Measurements from ENCODE around the gene TACC2.

Gene TACC2

DNA sequence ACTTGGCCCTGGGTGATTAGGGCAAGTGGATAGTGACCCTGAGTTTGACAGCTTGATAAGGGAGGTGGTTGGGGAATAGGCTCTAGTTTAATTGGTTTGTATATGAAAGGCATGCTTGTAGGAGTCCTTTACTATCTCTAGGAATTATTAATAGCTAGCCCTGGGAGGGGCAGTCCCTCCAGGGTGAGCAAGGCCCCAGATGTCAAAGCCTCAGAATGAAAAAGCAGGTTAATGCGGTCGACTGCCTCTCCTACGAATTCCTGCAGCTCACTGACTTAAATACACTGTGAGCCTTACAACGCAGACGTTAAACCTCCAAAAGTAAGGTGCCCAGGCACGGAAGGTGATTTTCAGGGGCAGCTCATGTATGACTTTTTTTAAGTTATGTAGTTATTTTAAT, 276.9 kb downstream of the TACC2 start:
- TF ChIP-seq, protein P1, sequence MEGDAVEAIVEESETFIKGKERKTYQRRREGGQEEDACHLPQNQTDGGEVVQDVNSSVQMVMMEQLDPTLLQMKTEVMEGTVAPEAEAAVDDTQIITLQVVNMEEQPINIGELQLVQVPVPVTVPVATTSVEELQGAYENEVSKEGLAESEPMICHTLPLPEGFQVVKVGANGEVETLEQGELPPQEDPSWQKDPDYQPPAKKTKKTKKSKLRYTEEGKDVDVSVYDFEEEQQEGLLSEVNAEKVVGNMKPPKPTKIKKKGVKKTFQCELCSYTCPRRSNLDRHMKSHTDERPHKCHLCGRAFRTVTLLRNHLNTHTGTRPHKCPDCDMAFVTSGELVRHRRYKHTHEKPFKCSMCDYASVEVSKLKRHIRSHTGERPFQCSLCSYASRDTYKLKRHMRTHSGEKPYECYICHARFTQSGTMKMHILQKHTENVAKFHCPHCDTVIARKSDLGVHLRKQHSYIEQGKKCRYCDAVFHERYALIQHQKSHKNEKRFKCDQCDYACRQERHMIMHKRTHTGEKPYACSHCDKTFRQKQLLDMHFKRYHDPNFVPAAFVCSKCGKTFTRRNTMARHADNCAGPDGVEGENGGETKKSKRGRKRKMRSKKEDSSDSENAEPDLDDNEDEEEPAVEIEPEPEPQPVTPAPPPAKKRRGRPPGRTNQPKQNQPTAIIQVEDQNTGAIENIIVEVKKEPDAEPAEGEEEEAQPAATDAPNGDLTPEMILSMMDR (conservative IDR thresholded peaks at IDR 0.05), result no peak
- TF ChIP-seq ZFX (IDR thresholded peaks at IDR 0.05), result no peak

DNA sequence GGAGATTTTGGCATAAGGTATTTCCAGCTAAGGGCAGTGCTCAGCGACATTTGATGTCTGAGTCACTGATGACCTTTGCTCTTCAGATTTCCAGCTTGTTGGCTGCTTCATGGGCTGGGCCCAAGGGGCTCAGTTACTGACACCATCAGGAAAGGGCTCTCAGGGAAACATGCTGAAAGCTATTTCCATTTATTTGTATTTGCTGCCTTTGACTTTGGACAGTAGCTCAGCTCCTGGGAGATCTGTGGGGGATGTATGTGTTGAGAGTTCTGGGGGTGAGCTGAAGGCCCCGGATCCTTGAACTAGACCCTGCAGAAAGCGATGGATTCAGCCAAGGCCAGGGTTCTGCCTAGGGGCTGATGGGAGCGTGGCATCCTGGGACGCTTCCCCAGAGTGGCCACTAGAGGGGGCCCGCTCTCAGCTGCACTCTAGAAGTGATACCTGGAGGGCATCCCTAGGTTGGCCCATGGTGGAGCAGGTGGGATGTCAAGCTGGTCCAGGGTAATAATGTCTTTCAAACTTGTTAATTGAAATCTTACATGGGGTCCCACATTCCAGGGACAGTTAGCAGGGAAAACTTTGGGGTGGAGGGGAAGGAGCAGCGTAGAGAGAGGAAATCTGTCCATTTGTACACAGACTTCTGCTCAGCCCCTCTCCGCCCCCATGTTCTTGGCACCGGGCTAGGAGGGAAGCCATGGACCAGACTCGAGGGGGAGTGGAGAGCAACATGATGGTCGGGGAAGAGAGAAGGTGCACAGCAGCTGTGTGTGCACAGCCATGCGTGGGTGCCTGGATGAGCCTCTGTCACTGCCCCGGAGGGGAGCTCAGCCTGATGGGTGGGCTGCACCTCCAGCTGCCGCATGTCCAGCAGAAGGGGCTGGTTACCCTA, 279.1 kb downstream of the TACC2 start:
- no peak for TF ChIP-seq ZFX (IDR thresholded peaks at IDR 0.05)
- TF ChIP-seq, protein P1 (conservative IDR thresholded peaks at IDR 0.05), result peak; percentile 99
- H3K27ac ChIP-seq, result no peak overlapping the region

More for the DNA sequence above, 276.9 kb downstream of the TACC2 start:
- no peak overlapping the region for H3K27ac ChIP-seq

DNA sequence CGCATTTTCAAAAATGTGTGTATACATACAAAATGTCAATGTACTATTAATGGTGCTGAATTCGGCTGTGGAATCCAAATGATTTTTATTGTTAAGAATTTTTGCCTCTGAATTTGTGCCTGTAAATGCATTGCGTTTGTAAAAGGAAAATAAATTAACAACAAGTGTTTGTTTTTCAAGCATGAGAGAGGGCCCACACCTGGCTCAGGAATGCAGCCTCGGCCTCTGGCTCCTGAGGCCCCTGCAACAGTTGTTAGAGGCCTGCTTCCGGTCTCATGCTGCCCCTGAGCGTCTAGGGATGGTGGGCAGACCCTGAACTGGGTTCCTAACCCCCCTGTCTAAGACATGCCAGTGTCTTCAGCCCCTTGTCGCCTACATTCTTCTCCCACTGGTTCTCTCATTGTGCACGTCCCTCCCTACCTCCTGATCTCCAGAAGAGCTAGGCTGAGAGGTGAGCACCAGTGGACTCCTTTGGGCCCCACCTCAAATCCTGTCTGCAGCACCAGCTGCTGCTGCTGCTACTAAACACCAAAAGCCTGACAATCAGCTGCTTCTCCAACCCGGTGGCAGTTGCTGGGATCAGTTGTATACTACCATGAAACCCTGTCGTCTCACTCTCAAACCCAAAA, 280.2 kb downstream of the TACC2 start:
- TF ChIP-seq, protein P1 (conservative IDR thresholded peaks at IDR 0.05), result no peak
- no peak for TF ChIP-seq ZFX (IDR thresholded peaks at IDR 0.05)

DNA sequence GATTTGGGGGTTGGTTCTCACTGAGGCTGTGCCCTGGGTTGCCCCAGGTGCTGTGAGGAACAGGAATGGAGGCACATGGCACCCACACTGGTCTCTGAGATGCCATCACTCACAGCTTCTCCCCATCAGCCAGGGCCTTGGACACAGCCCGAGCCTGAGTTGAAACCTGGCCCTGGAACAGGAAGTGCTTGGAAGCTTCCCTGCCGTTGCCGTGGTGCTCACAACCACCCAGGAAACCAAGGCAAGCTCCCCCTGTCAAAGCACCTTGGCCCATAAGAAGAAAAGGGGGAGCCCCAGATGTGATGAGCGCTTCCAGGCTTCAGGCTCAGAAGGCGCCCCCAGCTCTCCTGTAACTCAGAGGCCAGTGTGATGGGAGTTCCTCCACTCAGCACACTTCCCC, 282.1 kb downstream of the TACC2 start, which contains the start of gene BTBD16:
TSS of gene BTBD16 (plus strand) at position 221 of the 400 bp plus-strand sequence. CDS start 3,786 bp downstream, outside the sequence.
- no peak within 1 kb of the TSS for H3K27ac ChIP-seq
- TF ChIP-seq, protein P1 (conservative IDR thresholded peaks at IDR 0.05), result no peak
- no peak for TF ChIP-seq ZFX (IDR thresholded peaks at IDR 0.05)

More for the DNA sequence above, 280.2 kb downstream of the TACC2 start:
- no peak overlapping the region for H3K27ac ChIP-seq

DNA sequence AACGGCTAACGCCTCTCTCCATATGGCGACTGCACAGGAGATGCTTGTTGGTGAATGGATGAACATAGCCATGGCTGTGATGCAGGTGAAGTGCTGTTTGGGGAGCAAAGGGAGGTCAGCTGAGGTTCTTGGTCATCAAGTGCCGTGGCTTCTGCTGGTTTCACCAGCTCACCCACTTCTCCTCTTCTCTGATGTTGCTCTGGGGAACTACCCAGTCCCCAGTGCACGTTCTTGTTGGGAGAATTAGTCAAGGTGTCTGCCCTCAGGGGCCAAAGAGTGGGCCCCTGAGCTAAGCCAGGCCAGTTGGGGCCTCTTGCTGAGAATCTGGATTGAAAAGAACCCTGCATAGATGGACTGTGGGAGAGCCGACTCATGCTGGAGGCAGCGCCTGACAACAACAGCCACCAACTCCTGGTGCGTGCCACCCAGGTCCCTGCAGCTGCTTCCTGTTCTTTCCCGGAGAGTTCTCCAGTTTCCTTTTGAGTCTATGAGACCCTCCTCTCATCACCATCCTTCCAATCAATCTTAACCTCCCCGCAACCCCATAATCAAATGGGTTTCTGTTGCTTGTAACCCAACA, 285.1 kb downstream of the TACC2 start:
- H3K27ac ChIP-seq, result no peak overlapping the region
- TF ChIP-seq, protein P1 (conservative IDR thresholded peaks at IDR 0.05), result no peak
- no peak for TF ChIP-seq ZFX (IDR thresholded peaks at IDR 0.05)

DNA sequence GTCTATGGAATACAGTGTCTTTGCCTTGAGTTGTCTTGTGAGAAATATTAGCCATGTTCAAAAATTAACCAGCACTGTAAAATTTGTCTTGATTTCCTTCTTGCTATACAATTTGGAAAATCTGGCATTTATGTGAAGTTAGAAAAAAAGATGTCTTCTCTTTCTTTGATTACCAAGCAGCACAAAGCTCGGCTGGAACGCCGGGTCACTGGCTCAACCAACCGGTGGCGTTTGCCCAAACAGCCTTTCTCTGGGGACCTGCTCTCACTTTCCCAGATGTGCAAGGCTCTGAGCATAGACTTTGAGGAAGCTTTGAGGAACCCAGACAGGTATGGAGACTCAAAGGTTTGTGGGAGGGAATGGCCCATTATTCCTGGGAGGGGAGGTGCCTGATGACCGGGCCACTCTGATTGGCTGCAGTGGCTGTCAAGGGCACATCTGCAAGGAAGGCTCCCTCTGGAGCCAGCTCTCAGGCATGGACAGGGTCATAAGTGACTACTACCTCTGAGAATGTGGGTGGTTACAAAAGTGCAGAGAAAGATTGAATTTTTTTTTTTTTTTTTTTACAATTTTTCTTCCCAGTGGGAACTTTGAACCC, 287.7 kb downstream of the TACC2 start:
- TF ChIP-seq, protein P1 (conservative IDR thresholded peaks at IDR 0.05), result no peak
- TF ChIP-seq ZFX (IDR thresholded peaks at IDR 0.05), result no peak
- H3K27ac ChIP-seq, result no peak overlapping the region
